ENCODE measurements around the gene SDF2. TPM values are rescaled to one million over a fixed set of nuclear protein-coding genes. Genes with fewer than 3 reads are reported as not detected.

Gene SDF2
- total and polyA plus RNA-seq, 2 of the 4 experiments (the other 2 are of a cell fraction), result 76.0 to 81.7 TPM

DNA sequence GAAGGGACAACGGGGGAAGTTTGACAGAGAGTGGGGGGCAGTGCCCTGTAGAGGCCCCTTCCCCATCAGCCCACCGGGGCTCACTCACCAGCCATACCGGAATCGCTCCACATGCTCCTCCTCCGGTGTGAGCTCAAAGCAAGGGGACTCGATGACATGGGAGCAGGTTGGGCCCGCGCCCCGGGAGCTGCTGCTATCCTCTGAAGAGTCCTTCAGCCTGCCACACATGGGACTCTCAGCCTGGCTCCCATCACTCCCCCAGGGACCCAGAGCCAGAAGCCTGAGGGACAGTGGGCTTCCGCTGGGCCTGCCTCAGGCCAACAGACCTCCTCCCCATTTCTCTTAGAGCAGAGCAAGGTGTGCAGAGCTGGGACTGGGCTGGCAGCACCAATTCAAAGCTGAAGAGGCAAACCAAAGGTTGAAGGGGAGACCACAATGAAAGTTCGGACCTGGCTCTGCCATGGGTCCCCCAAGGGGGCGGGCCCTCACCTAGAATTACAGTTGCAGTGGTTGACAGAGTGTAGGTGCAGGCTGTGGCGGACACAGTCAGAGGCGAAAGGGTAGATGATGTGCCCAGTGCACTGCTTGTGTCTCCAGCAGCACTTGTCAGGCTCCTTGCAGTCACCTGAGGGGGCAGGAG, 42.6 kb upstream of the SDF2 start:
- Histone ChIP-seq H3K56ac (ENCODE audit: extremely low read depth, insufficient read depth, low read length) (no peak overlapping the region), H3K4me3 (ENCODE audit: insufficient read depth, low read depth, low read length) (no peak overlapping the region), H2BK120ac (ENCODE audit: low read depth, low read length) (no peak overlapping the region), H2BK5ac (ENCODE audit: low read depth, low read length, poor library complexity, severe bottlenecking) (no peak overlapping the region), H3K36me3 (ENCODE audit: control insufficient read depth, insufficient read depth, low read length) (peaks cover 64% of the 10 kb centered on the region), H3K4me2 (ENCODE audit: low read depth, low read length) (no peak overlapping the region), H3K9ac (ENCODE audit: low read depth, low read length) (no peak overlapping the region), H3K4ac (ENCODE audit: low read depth, low read length) (no peak overlapping the region), H3K9me3 (ENCODE audit: control insufficient read depth, insufficient read depth, low read length) (no peaks in the 10 kb centered on the region), H3K4me1 (ENCODE audit: control insufficient read depth, insufficient read depth, low read length) (no peaks in the 10 kb centered on the region), H4K91ac (ENCODE audit: insufficient read depth, low read depth, low read length) (no peak overlapping the region), H3K27me3 (ENCODE audit: control insufficient read depth, insufficient read depth, low read length) (no peaks in the 10 kb centered on the region), H4K8ac (ENCODE audit: low read depth in 2 of 2, low read length in 2 of 2) (no peak overlapping the region), H2AK9ac (replicated peaks; ENCODE audit: low read depth, low read length, poor library complexity) (no peak overlapping the region), H2AK5ac (ENCODE audit: low read depth, low read length) (no peak overlapping the region), H3K9me1 (ENCODE audit: insufficient read depth, low read length) (peaks cover 4% of the 10 kb centered on the region; the same call in 1 of the 2 replicates), H2BK20ac (ENCODE audit: low read depth, low read length) (no peak overlapping the region), H2BK15ac (ENCODE audit: low read depth, low read length) (no peak overlapping the region), H3K23ac (ENCODE audit: low read depth, low read length) (no peak overlapping the region), H4K5ac (ENCODE audit: low read depth, low read length) (no peak overlapping the region), H3K79me1 (ENCODE audit: low read depth in 1 of 2, low read length in 2 of 2) (peaks cover 0 to 2% of the 10 kb centered on the region in 2 experiments; a peak in 2 of 4 replicates), H3K27ac (ENCODE audit: insufficient read depth, low read length) (no peak overlapping the region), H3K14ac (replicated peaks; ENCODE audit: low read depth, low read length) (no peak overlapping the region), H2AFZ (replicated peaks; ENCODE audit: low read length, poor library complexity) (no peak overlapping the region), H3K18ac (ENCODE audit: low read depth, low read length) (no peak overlapping the region), H4K20me1 (ENCODE audit: insufficient read depth, low read length) (no peaks in the 10 kb centered on the region; the same call in 1 of the 2 replicates)
- no peak for ATAC-seq (ENCODE audit: low read depth)
- intact Hi-C loops (cut with micrococcal nuclease) (no loop called here), dilution Hi-C loops (cut with HindIII; ENCODE audit: low sequenced_read_pairs, unreplicated experiment) (no loop called here), in situ Hi-C loops (cut with MboI; ENCODE audit: low sequenced_read_pairs) (no loop called here)
- no peak for DNase-seq
- ChIA-PET POLR2A (ENCODE audit: unreplicated experiment) (no interaction called here), CTCF (no interaction called here)
- no peak for TF ChIP-seq MAZ (IDR thresholded peaks at IDR 0.05; ENCODE audit: borderline replicate concordance, low read depth, low read length)
- TF ChIP-seq, protein P1, sequence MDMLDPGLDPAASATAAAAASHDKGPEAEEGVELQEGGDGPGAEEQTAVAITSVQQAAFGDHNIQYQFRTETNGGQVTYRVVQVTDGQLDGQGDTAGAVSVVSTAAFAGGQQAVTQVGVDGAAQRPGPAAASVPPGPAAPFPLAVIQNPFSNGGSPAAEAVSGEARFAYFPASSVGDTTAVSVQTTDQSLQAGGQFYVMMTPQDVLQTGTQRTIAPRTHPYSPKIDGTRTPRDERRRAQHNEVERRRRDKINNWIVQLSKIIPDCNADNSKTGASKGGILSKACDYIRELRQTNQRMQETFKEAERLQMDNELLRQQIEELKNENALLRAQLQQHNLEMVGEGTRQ (IDR thresholded peaks at IDR 0.05; ENCODE audit: low read depth, low read length), result no peak
- TF ChIP-seq CHD1 (IDR thresholded peaks at IDR 0.05; ENCODE audit: low read depth, low read length), result no peak
- no peak for TF ChIP-seq RAD21 (IDR thresholded peaks at IDR 0.05; ENCODE audit: low read length)
- no peak for TF ChIP-seq MAFK (IDR thresholded peaks at IDR 0.05; ENCODE audit: low read depth, low read length)
- TF ChIP-seq, protein P2, sequence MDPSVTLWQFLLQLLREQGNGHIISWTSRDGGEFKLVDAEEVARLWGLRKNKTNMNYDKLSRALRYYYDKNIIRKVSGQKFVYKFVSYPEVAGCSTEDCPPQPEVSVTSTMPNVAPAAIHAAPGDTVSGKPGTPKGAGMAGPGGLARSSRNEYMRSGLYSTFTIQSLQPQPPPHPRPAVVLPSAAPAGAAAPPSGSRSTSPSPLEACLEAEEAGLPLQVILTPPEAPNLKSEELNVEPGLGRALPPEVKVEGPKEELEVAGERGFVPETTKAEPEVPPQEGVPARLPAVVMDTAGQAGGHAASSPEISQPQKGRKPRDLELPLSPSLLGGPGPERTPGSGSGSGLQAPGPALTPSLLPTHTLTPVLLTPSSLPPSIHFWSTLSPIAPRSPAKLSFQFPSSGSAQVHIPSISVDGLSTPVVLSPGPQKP (IDR thresholded peaks at IDR 0.05; ENCODE audit: borderline replicate concordance, low read depth, low read length), result no peak
- no peak for TF ChIP-seq RCOR1 (IDR thresholded peaks at IDR 0.05; ENCODE audit: insufficient replicate concordance, low read length)
- no peak for TF ChIP-seq NFE2L2 (IDR thresholded peaks at IDR 0.05; ENCODE audit: low read depth, low read length)
- no peak for TF ChIP-seq POLR2A (IDR thresholded peaks at IDR 0.05; ENCODE audit: low read depth, low read length)
- no peak for TF ChIP-seq MXI1 (IDR thresholded peaks at IDR 0.05; ENCODE audit: borderline replicate concordance, low read depth, low read length)
- TF ChIP-seq RFX5 (IDR thresholded peaks at IDR 0.05; ENCODE audit: low read depth, low read length), result no peak
- no peak for TF ChIP-seq CEBPB (IDR thresholded peaks at IDR 0.05; ENCODE audit: low read depth, low read length)
- no peak for TF ChIP-seq FOS (IDR thresholded peaks at IDR 0.05; ENCODE audit: low read depth, low read length)
- no peak for TF ChIP-seq SMC3 (IDR thresholded peaks at IDR 0.05; ENCODE audit: low read depth, low read length)
- WGBS, 2 experiments (ENCODE audit: extremely low coverage in 2 of 2, insufficient read length in 1 of 2), result 100% methylated on average over 4 of the region's 14 CpGs; no CpG with 5 or more reads in 1 of the 2 experiments
- BruUV-seq (replicated peaks), result no TSS peak
